DLD1 (cell line): ENCODE data around the gene OR2AG1.
"Not testable (repeated sequence)": the region's sequence is repeated elsewhere in the genome, so short reads cannot be mapped to it uniquely, and the experiment has no call there.

ENCODE experiments used
- in situ Hi-C: cut with HindIII; loops from 2 replicates; pipeline ENCODE4 v1.10.0; 2017; ENCODE audit warnings: low sequenced_read_pairs

The OR2AG1 gene

DNA sequence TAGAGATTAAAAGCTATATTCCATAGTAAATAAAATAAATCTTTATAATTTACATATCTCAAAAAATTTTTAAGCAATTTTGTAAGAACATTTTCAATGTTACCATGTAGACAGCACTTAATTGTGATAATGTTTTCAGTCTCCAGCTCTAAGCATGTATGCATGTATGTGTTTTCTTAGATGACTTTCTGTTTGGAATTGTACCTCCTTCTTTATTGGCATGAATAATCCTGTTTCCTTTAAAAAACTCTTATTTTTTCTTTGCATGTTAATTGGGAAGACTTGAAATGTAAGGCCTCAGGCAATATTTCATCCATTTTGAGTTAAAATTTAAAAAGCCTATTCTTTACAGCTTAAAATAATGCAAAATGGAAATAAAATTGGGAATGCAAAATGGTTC is 2.0 kb upstream of the OR2AG1 start:
- in situ Hi-C loops, result loop anchor here (5.0 kb wide), 1 partner anchor 51 kb away; no protein-coding TSS in a partner anchor

DNA sequence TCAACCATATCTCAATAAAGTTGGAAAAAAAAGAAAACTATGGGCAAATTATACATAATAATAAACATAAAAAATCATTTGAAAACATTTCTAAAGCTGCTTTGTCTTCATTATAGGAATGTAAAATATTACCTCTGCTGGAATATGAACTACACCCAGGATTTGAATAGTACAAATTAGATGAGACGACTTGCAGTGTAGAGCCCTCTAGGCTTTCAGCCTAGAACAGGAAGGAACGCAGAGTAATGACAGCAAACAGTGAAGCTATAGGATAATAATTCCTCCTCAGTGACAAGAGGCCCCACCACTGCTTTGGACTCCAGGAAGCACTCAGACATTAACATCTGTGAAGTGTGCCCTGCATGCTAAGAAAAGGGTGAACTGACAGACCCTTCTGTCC is 7.7 kb downstream of the OR2AG1 start:
- in situ Hi-C loops, result no loop called here

- in situ Hi-C loops, result no loop called here
Measured at GRCh38 chr11:6794639-6795038, 11.8 kb downstream of the OR2AG1 start.

- in situ Hi-C loops, result no loop called here
Measured at GRCh38 chr11:6799402-6799801, 16.6 kb downstream of the OR2AG1 start, which contains the start of gene OR6A2. Gene OR6A2, minus strand, starts transcription at chr11:6799689. Its CDS starts 3,981 bp downstream, at chr11:6795708.

GRCh38 chr11:6801075-6801474 is 18.3 kb downstream of the OR2AG1 start:
- in situ Hi-C loops, result not testable (repeated sequence)

- in situ Hi-C loops, result no loop called here
Measured at GRCh38 chr11:6812390-6813005, 29.7 kb downstream of the OR2AG1 start.

- in situ Hi-C loops, result no loop called here
Measured at GRCh38 chr11:6813656-6814055, 30.8 kb downstream of the OR2AG1 start.

- in situ Hi-C loops, result no loop called here
Measured at GRCh38 chr11:6817694-6818093, 34.9 kb downstream of the OR2AG1 start.

DNA sequence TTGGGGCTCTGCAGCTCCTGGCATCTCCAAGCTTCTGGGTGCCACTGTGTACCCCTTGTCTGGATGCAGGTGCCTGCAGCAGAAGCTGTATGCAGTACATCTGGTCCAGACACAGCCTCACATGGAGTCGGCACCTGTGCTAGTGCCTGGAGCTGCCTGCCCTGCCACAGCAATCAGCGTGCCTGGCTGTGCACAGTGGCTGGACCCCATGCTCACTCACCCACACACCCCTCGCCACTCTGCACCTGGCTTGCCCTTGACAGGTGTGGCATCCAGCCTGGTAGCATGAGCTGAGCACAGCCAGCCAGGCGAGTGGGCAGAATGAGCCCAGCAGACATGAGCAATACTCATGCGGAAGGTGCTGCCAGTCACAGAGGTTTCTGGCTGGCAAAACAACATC is 36.1 kb downstream of the OR2AG1 start:
- in situ Hi-C loops, result no loop called here

DNA sequence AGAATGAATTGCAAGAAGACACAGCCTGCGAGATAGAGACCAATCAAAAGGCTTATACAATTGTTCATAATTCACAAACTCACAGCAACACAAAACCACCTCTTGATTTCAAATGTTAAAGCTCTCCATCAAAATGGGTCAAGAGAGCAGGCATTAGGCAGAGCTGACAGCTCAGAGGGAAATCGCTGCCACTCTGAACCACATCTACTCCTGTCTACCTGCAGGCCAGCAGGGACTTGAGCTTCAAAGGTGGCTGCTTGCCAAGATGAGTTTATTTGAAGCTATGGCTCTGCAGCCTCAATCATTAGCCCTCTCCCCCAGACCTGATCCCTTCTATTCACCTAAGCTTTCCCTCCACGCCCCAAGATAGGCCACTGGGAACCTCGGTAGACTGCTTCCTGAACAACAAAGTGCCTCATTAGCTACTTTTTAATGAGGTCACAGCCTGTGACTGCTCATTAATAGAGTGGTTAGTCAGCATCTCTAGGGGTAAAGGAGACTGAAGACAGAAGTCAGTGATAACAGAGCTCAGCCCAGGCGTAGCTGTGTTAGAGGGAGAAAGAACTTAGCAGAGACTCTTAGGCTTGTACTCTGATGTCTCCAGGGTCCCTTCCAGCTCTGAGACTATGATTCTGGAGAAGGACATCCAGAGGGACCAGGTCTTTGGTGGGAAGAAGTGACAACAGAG is 41.5 kb downstream of the OR2AG1 start:
- in situ Hi-C loops, result no loop called here

DNA sequence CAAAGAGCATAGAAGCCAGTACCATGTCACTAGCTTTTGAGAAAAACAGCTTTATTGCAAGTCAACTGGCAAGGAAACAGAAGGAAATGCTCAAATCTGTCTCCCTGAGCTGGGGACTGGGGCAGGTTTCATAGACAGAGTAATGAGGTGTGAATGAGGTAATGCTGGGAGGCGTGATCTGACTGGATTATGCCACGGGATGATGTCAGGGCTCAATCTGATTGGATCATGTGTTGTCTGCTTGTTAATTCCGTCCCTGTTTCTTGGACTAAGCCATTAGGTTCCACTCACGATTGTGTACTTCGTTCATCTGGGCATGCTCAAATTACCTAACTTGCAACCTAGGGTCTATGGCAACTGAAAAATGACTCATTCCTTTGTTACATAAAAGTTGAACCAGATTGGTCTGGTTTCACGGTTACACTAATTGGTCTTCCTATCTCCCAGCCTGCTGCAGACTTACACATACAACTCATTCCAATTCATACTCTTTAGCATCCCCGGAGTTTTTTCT is 42.5 kb downstream of the OR2AG1 start:
- in situ Hi-C loops, result no loop called here

DNA sequence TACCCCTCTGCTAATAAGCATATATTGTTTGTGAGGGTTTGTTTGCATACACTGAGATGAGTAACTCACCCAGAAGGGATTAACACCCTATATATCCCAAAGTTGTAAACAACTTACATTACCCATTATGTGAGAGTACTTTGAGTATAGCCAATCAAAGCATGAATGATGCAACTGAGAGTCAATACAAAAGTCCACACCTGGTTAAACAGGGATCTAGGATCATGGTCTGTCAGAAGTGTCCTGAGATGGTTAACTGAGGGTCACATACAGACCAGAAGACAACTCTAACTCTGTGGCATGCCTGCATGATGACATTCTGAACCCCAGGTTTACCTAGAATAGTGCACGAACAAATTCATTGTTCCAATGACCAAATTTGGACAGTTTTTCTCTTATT is 45.3 kb downstream of the OR2AG1 start:
- in situ Hi-C loops, result no loop called here

- in situ Hi-C loops, result loop anchor here (5.0 kb wide), 1 partner anchor 51 kb away; the partner anchor contains the start of gene OR2AG1
Measured at GRCh38 chr11:6833356-6833755, 50.5 kb downstream of the OR2AG1 start.

DNA sequence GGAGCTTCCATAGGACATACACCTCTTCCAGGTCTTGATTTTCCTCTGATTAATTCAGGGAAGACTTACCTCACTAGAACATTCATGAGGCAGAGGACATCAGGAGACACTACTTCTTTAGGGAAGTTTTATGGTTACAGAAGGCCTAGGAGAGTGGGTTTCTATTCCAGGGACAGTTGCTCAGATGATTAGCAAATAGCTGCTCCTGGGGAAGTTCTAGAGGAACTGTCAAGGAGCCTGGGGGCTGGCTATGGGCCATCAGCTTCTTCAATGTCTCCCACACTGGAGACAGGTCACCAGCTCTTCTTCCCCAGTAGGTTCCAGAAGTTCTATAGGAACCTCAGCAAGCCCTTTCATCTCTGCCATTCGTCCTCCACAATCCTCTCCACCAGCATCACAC is 51.2 kb downstream of the OR2AG1 start:
- in situ Hi-C loops, result loop anchor here (5.0 kb wide), 1 partner anchor 52 kb away; the partner anchor contains the start of gene OR2AG1
